ENCODE results near the gene MTARC2.

MTARC2 gene

GRCh38 chr1:220797553-220797952, 49.4 kb downstream of the MTARC2 start:
- peaks cover 0 to 15% of the 10 kb centered on the region in 2 experiments for H3K36me3 ChIP-seq (ENCODE audit: control insufficient read depth in 1 of 2, insufficient read depth in 2 of 2, low read depth in 1 of 2, low read length in 2 of 2)
- WGBS: 92% methylated on average over 3 of the region's 3 CpGs

GRCh38 chr1:220798338-220798737, 50.2 kb downstream of the MTARC2 start:
- no peak overlapping the region for H3K9ac ChIP-seq (ENCODE audit: low read length)
- H2AK5ac ChIP-seq (ENCODE audit: low read length, severe bottlenecking): no peak overlapping the region
- no peak overlapping the region for H2BK120ac ChIP-seq (ENCODE audit: low read depth, low read length)
- no peaks in the 10 kb centered on the region for H3K79me1 ChIP-seq (replicated peaks; ENCODE audit: low read length, poor library complexity, severe bottlenecking)
- H3K14ac ChIP-seq (ENCODE audit: low read length in 2 of 2): no peak overlapping the region
- no peak overlapping the region for H3K27ac ChIP-seq (ENCODE audit: low read length, poor library complexity, severe bottlenecking)
- no peak overlapping the region for H4K8ac ChIP-seq (ENCODE audit: low read length)
- no peak overlapping the region for H3K4ac ChIP-seq (ENCODE audit: low read depth in 1 of 2, low read length in 2 of 2)
- H3K4me1 ChIP-seq (ENCODE audit: control insufficient read depth, insufficient read depth, low read depth, low read length): no peaks in the 10 kb centered on the region
- H3K4me2 ChIP-seq (ENCODE audit: low read length, poor library complexity, severe bottlenecking): no peak overlapping the region
- 100% methylated on average over 2 of the region's 2 CpGs for WGBS
- H3K9me3 ChIP-seq (ENCODE audit: control insufficient read depth, low read length): no peaks in the 10 kb centered on the region
- H3K18ac ChIP-seq (ENCODE audit: low read depth in 1 of 2, low read length in 2 of 2): no peak overlapping the region
- no peak overlapping the region for H3K4me3 ChIP-seq (ENCODE audit: insufficient read depth in 1 of 2, low read depth in 1 of 2, low read length in 2 of 2)
- H2BK15ac ChIP-seq (ENCODE audit: low read depth, poor library complexity, severe bottlenecking): no peak overlapping the region
- H3K27me3 ChIP-seq (ENCODE audit: control insufficient read depth in 1 of 2, insufficient read depth in 1 of 2, low read length in 2 of 2): peaks cover 0 to 2% of the 10 kb centered on the region in 2 experiments
- peaks cover 0 to 15% of the 10 kb centered on the region in 2 experiments for H3K36me3 ChIP-seq (ENCODE audit: control insufficient read depth in 1 of 2, insufficient read depth in 2 of 2, low read depth in 1 of 2, low read length in 2 of 2)
- no peak overlapping the region for H3K23ac ChIP-seq (ENCODE audit: low read length in 2 of 2)
- H2AFZ ChIP-seq (ENCODE audit: low read depth, low read length): no peak overlapping the region
- DNase-seq: no peak
- no peak overlapping the region for H2BK12ac ChIP-seq (ENCODE audit: low read length in 2 of 2)
- no peak overlapping the region for H4K91ac ChIP-seq (ENCODE audit: low read length)
- H2BK5ac ChIP-seq (ENCODE audit: low read depth, low read length, poor library complexity, severe bottlenecking): no peak overlapping the region

More at GRCh38 chr1:220797553-220797952, 49.4 kb downstream of the MTARC2 start:
- H3K4me1 ChIP-seq (ENCODE audit: control insufficient read depth, insufficient read depth, low read depth, low read length): no peaks in the 10 kb centered on the region
- no peak overlapping the region for H3K23ac ChIP-seq (ENCODE audit: low read length in 2 of 2)
- H3K4me2 ChIP-seq (ENCODE audit: low read length, poor library complexity, severe bottlenecking): no peak overlapping the region
- no peaks in the 10 kb centered on the region for H3K9me3 ChIP-seq (ENCODE audit: control insufficient read depth, low read length)
- H2AK5ac ChIP-seq (ENCODE audit: low read length, severe bottlenecking): no peak overlapping the region
- no peak overlapping the region for H2BK15ac ChIP-seq (ENCODE audit: low read depth, poor library complexity, severe bottlenecking)
- no peak for DNase-seq
- H3K18ac ChIP-seq (ENCODE audit: low read depth in 1 of 2, low read length in 2 of 2): no peak overlapping the region
- no peaks in the 10 kb centered on the region for H3K79me1 ChIP-seq (replicated peaks; ENCODE audit: low read length, poor library complexity, severe bottlenecking)
- H3K4me3 ChIP-seq (ENCODE audit: insufficient read depth in 1 of 2, low read depth in 1 of 2, low read length in 2 of 2): no peak overlapping the region
- no peak overlapping the region for H2BK120ac ChIP-seq (ENCODE audit: low read depth, low read length)
- no peak overlapping the region for H3K4ac ChIP-seq (ENCODE audit: low read depth in 1 of 2, low read length in 2 of 2)
- H4K8ac ChIP-seq (ENCODE audit: low read length): no peak overlapping the region
- no peak overlapping the region for H3K14ac ChIP-seq (ENCODE audit: low read length in 2 of 2)
- peaks cover 0 to 2% of the 10 kb centered on the region in 2 experiments for H3K27me3 ChIP-seq (ENCODE audit: control insufficient read depth in 1 of 2, insufficient read depth in 1 of 2, low read length in 2 of 2)
- H3K27ac ChIP-seq (ENCODE audit: low read length, poor library complexity, severe bottlenecking): no peak overlapping the region
- no peak overlapping the region for H2AFZ ChIP-seq (ENCODE audit: low read depth, low read length)
- H2BK5ac ChIP-seq (ENCODE audit: low read depth, low read length, poor library complexity, severe bottlenecking): no peak overlapping the region
- no peak overlapping the region for H3K9ac ChIP-seq (ENCODE audit: low read length)
- no peak overlapping the region for H4K91ac ChIP-seq (ENCODE audit: low read length)
- no peak overlapping the region for H2BK12ac ChIP-seq (ENCODE audit: low read length in 2 of 2)

GRCh38 chr1:220800262-220800661, 52.1 kb downstream of the MTARC2 start:
- no peak overlapping the region for H2BK15ac ChIP-seq (ENCODE audit: low read depth, poor library complexity, severe bottlenecking)
- 93% methylated on average over 6 of the region's 6 CpGs for WGBS
- no peak overlapping the region for H2AFZ ChIP-seq (ENCODE audit: low read depth, low read length)
- H3K79me1 ChIP-seq (replicated peaks; ENCODE audit: low read length, poor library complexity, severe bottlenecking): no peaks in the 10 kb centered on the region
- H4K8ac ChIP-seq (ENCODE audit: low read length): no peak overlapping the region
- no peak overlapping the region for H3K4ac ChIP-seq (ENCODE audit: low read depth in 1 of 2, low read length in 2 of 2)
- no peak overlapping the region for H3K14ac ChIP-seq (ENCODE audit: low read length in 2 of 2)
- no peak overlapping the region for H3K27ac ChIP-seq (ENCODE audit: low read length, poor library complexity, severe bottlenecking)
- H3K4me2 ChIP-seq (ENCODE audit: low read length, poor library complexity, severe bottlenecking): no peak overlapping the region
- no peak for DNase-seq
- H2AK5ac ChIP-seq (ENCODE audit: low read length, severe bottlenecking): no peak overlapping the region
- no peak overlapping the region for H3K9ac ChIP-seq (ENCODE audit: low read length)
- H4K91ac ChIP-seq (ENCODE audit: low read length): no peak overlapping the region
- peaks cover 0 to 20% of the 10 kb centered on the region in 2 experiments for H3K36me3 ChIP-seq (ENCODE audit: control insufficient read depth in 1 of 2, insufficient read depth in 2 of 2, low read depth in 1 of 2, low read length in 2 of 2)
- H3K4me1 ChIP-seq (ENCODE audit: control insufficient read depth, insufficient read depth, low read depth, low read length): no peaks in the 10 kb centered on the region
- peaks cover 0 to 2% of the 10 kb centered on the region in 2 experiments for H3K27me3 ChIP-seq (ENCODE audit: control insufficient read depth in 1 of 2, insufficient read depth in 1 of 2, low read length in 2 of 2)
- no peak overlapping the region for H3K18ac ChIP-seq (ENCODE audit: low read depth in 1 of 2, low read length in 2 of 2)
- H3K23ac ChIP-seq (ENCODE audit: low read length in 2 of 2): no peak overlapping the region
- no peaks in the 10 kb centered on the region for H3K9me3 ChIP-seq (ENCODE audit: control insufficient read depth, low read length)
- H2BK120ac ChIP-seq (ENCODE audit: low read depth, low read length): no peak overlapping the region
- no peak overlapping the region for H3K4me3 ChIP-seq (ENCODE audit: insufficient read depth in 1 of 2, low read depth in 1 of 2, low read length in 2 of 2)
- no peak overlapping the region for H2BK5ac ChIP-seq (ENCODE audit: low read depth, low read length, poor library complexity, severe bottlenecking)
- no peak overlapping the region for H2BK12ac ChIP-seq (ENCODE audit: low read length in 2 of 2)

DNA sequence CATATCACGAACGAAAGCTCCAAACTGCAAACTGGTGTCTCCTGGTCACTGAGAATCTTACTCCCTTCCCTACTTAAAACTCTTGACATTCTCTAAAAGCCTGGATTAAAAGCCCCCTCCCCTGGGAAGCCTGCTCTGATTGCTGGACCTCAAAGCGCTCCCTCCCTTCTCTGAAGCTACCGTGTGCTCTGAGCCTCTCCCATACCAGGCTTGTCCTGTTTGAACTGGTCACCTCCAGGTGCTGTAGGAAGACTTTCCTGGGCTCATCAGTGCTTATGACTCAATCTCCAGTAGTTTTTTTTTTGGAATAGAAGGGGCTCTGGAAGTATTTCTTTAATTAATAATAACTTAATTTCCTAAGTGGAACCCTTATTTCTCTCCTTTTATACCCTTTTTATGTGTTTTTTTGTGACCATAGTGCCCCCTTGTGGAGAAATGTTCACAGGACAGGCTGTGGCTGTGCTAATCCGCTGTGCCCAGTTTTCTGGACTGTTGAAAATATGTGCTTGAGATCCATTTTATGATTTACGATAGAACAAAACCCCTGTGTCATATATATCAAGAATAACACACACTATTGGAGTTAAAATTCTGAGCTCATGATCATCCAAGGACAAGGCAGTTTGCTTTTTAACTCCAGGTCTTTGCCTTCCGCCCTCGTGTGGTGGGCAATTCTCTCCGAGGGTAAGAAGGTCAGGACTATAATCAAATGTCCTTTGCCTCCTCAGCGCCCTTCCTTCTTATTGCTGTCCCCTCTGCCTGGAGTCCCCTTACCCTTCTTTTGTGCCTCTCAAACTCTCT, 55.5 kb downstream of the MTARC2 start:
- H3K4ac ChIP-seq (ENCODE audit: low read depth in 1 of 2, low read length in 2 of 2): no peak overlapping the region
- H3K18ac ChIP-seq (ENCODE audit: low read depth in 1 of 2, low read length in 2 of 2): no peak overlapping the region
- H3K9me3 ChIP-seq (ENCODE audit: control insufficient read depth, low read length): no peaks in the 10 kb centered on the region
- H3K79me1 ChIP-seq (replicated peaks; ENCODE audit: low read length, poor library complexity, severe bottlenecking): no peaks in the 10 kb centered on the region
- H3K4me1 ChIP-seq (ENCODE audit: control insufficient read depth, insufficient read depth, low read depth, low read length): peaks cover 9% of the 10 kb centered on the region
- DNase-seq: peak; percentile 53
- no peak overlapping the region for H3K4me2 ChIP-seq (ENCODE audit: low read length, poor library complexity, severe bottlenecking)
- H2AK5ac ChIP-seq (ENCODE audit: low read length, severe bottlenecking): no peak overlapping the region
- H3K9ac ChIP-seq (ENCODE audit: low read length): peak overlapping the region; percentile 57
- no peak overlapping the region for H3K27ac ChIP-seq (ENCODE audit: low read length, poor library complexity, severe bottlenecking)
- H3K4me3 ChIP-seq (ENCODE audit: insufficient read depth in 1 of 2, low read depth in 1 of 2, low read length in 2 of 2): no peak overlapping the region
- no peak overlapping the region for H4K8ac ChIP-seq (ENCODE audit: low read length)
- no peak overlapping the region for H2BK120ac ChIP-seq (ENCODE audit: low read depth, low read length)
- WGBS: 71% methylated on average over 8 of the region's 10 CpGs
- no peak overlapping the region for H2BK15ac ChIP-seq (ENCODE audit: low read depth, poor library complexity, severe bottlenecking)
- H4K91ac ChIP-seq (ENCODE audit: low read length): no peak overlapping the region
- peaks cover 0 to 11% of the 10 kb centered on the region in 2 experiments for H3K27me3 ChIP-seq (ENCODE audit: control insufficient read depth in 1 of 2, insufficient read depth in 1 of 2, low read length in 2 of 2)
- no peak overlapping the region for H3K23ac ChIP-seq (ENCODE audit: low read length in 2 of 2)
- H3K14ac ChIP-seq (ENCODE audit: low read length in 2 of 2): no peak overlapping the region
- H2BK5ac ChIP-seq (ENCODE audit: low read depth, low read length, poor library complexity, severe bottlenecking): no peak overlapping the region
- H2BK12ac ChIP-seq (ENCODE audit: low read length in 2 of 2): no peak overlapping the region
- no peak overlapping the region for H2AFZ ChIP-seq (ENCODE audit: low read depth, low read length)
- H3K36me3 ChIP-seq (ENCODE audit: control insufficient read depth in 1 of 2, insufficient read depth in 2 of 2, low read depth in 1 of 2, low read length in 2 of 2): peaks cover 0 to 19% of the 10 kb centered on the region in 2 experiments

Measured in mesenchymal stem cell (in vitro differentiated cells and primary cell).